Trophoblast cell (in vitro differentiated cells and primary cell): ENCODE measurements around the gene ZBTB16.

Experiments
- DNase-seq, 2 donors: peaks; one replicate each; pipeline ENCODE4 v3.0.0-alpha.2; 2016
- H2AFZ ChIP-seq: 2 replicates; pipeline ENCODE4 v1.6.1; 2013; ENCODE audit warnings: low read length, moderate library complexity, mild to moderate bottlenecking; ENCODE audit not compliant: insufficient read depth, poor library complexity
- H2AK5ac ChIP-seq: 2 replicates; pipeline ENCODE4 v1.6.1; 2013; ENCODE audit warnings: mild to moderate bottlenecking, low read length
- H2BK120ac ChIP-seq: 2 replicates; pipeline ENCODE4 v1.6.1; 2013; ENCODE audit warnings: low read length, mild to moderate bottlenecking, moderate library complexity; ENCODE audit not compliant: insufficient read depth, poor library complexity
- H2BK12ac ChIP-seq: 2 replicates; pipeline ENCODE4 v1.6.1; 2013; ENCODE audit warnings: mild to moderate bottlenecking, low read length, moderate library complexity
- H2BK5ac ChIP-seq: 2 replicates; pipeline ENCODE4 v1.6.1; 2013; ENCODE audit warnings: low read length, low read depth, moderate library complexity, mild to moderate bottlenecking; ENCODE audit not compliant: poor library complexity
- H3K14ac ChIP-seq: 2 replicates; pipeline ENCODE4 v1.6.1; 2013; ENCODE audit warnings: mild to moderate bottlenecking, low read length
- H3K18ac ChIP-seq: 2 replicates; pipeline ENCODE4 v1.6.1; 2013; ENCODE audit warnings: mild to moderate bottlenecking, low read length
- H3K23ac ChIP-seq: 2 replicates; pipeline ENCODE4 v1.6.1; 2013; ENCODE audit warnings: low read length
- H3K27ac ChIP-seq: 2 replicates; pipeline ENCODE4 v1.5.1; 2013; ENCODE audit warnings: low read depth, mild to moderate bottlenecking, inconsistent platforms, low read length, moderate library complexity
- H3K27me3 ChIP-seq: 2 replicates; pipeline ENCODE4 v1.6.1; 2013; ENCODE audit warnings: inconsistent platforms, mild to moderate bottlenecking, low read length, moderate library complexity; ENCODE audit not compliant: insufficient read depth
- H3K36me3 ChIP-seq, 2 experiments: 1 replicate in 1 of 2; 2 replicates in 1 of 2; pipeline ENCODE4 v1.6.1; 2013; ENCODE audit warnings: low read length in 2 of 2, mild to moderate bottlenecking in 2 of 2, moderate library complexity in 1 of 2; ENCODE audit not compliant: insufficient read depth in 2 of 2, control insufficient read depth in 1 of 2
- H3K4ac ChIP-seq: 2 replicates; pipeline ENCODE4 v1.6.1; 2013; ENCODE audit warnings: low read depth, mild to moderate bottlenecking, low read length, moderate library complexity
- H3K4me1 ChIP-seq, 2 experiments: 1 replicate in 1 of 2; 2 replicates in 1 of 2; pipeline ENCODE4 v1.6.1; 2013; ENCODE audit warnings: low read length in 2 of 2, mild to moderate bottlenecking in 2 of 2, moderate library complexity in 1 of 2; ENCODE audit not compliant: insufficient read depth in 2 of 2, control insufficient read depth in 1 of 2
- H3K4me2 ChIP-seq: 2 replicates; pipeline ENCODE4 v1.6.1; 2013; ENCODE audit warnings: inconsistent platforms, mild to moderate bottlenecking, low read length, moderate library complexity
- H3K4me3 ChIP-seq: 2 replicates; pipeline ENCODE4 v1.5.1; 2013; ENCODE audit warnings: mild to moderate bottlenecking, low read depth, low read length, inconsistent platforms
- H3K79me1 ChIP-seq: one replicate; pipeline ENCODE4 v1.6.1; 2013; ENCODE audit warnings: low read length
- H3K79me2 ChIP-seq: 2 replicates; pipeline ENCODE4 v1.6.1; 2013; ENCODE audit warnings: low read length, mild to moderate bottlenecking; ENCODE audit not compliant: control insufficient read depth, insufficient read depth, poor library complexity
- H3K9ac ChIP-seq: 2 replicates; pipeline ENCODE4 v1.6.1; 2013; ENCODE audit warnings: mild to moderate bottlenecking, low read length
- H3K9me3 ChIP-seq: 2 replicates; pipeline ENCODE4 v1.6.1; 2013; ENCODE audit warnings: low read depth, mild to moderate bottlenecking, control low read depth, inconsistent platforms, low read length; ENCODE audit not compliant: insufficient read depth
- H4K12ac ChIP-seq: 2 replicates; pipeline ENCODE4 v1.6.1; 2013; ENCODE audit warnings: low read depth, mild to moderate bottlenecking, low read length, moderate library complexity
- H4K8ac ChIP-seq: 2 replicates; pipeline ENCODE4 v1.6.1; 2013; ENCODE audit warnings: low read depth, mild to moderate bottlenecking, low read length, moderate library complexity
- H4K91ac ChIP-seq: one replicate; pipeline ENCODE4 v1.6.1; 2013; ENCODE audit warnings: low read depth, mild to moderate bottlenecking, low read length, moderate library complexity
- WGBS: extraction: QIAGEN DNeasy Blood & Tissue Kit; methylation state at CpG from one replicate; pipeline ENCODE4 v1.1.7; 2013; ENCODE audit warnings: missing lambda C conversion rate; ENCODE audit not compliant: insufficient read length, insufficient coverage; ENCODE audit errors: extremely low coverage; 5-methylcytosine and 5-hydroxymethylcytosine counted together

The ZBTB16 gene

DNA sequence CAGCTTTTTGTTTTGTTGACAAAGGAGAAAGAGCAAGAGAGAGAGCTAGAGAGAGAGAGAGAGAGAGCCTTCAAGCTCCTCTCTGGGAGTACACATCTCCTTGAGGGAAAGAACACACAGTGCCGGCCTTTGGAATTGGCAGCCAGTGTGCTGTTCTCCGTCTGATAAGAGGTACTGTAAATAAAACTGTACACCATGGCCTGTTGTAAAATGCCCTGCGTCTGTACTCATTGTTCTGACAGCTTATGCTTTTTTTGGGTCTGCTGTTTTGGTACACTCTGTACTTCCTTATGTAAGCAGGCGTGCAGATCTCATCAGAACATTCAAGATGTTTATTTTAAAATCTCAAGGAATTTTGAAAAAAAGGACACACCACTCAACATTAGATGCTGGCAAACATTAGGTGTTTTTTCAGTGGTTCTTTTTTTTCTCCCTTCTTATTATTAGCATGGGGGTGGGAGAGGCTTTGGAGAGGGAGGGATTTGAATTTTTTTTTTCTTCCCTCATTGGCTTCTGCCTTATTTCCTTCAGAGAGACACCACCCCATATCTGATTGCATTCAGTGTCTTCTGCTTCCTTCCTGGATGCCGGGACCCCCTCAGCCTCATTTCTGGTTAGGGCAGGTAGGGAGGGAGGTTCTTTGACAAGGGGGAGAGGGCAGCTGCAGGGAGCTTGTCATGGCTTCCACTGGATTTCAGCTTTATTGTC lies 119.9 kb downstream of the ZBTB16 start:
- H4K12ac ChIP-seq: no peak overlapping the region
- no peak overlapping the region for H3K23ac ChIP-seq
- no CpG with 5 or more reads among the region's 5 CpGs for WGBS
- H4K8ac ChIP-seq: no peak overlapping the region
- peaks cover 4 to 14% of the 10 kb centered on the region in 2 experiments for H3K4me1 ChIP-seq
- H3K36me3 ChIP-seq: no peaks in the 10 kb centered on the region
- no peak overlapping the region for H3K4me3 ChIP-seq
- H3K18ac ChIP-seq: no peak overlapping the region
- H3K9ac ChIP-seq: no peak overlapping the region
- no peak overlapping the region for H3K14ac ChIP-seq
- no peak for DNase-seq
- H2AK5ac ChIP-seq: no peak overlapping the region
- peaks cover 2% of the 10 kb centered on the region for H3K9me3 ChIP-seq
- no peaks in the 10 kb centered on the region for H3K79me1 ChIP-seq
- H3K4me2 ChIP-seq: no peak overlapping the region
- H3K27me3 ChIP-seq: no peaks in the 10 kb centered on the region
- no peak overlapping the region for H2BK12ac ChIP-seq
- H3K79me2 ChIP-seq: no peaks in the 10 kb centered on the region
- H2BK5ac ChIP-seq: no peak overlapping the region
- H3K27ac ChIP-seq: no peak overlapping the region
- H2BK120ac ChIP-seq: no peak overlapping the region
- peak overlapping the region; percentile 19 for H2AFZ ChIP-seq
- H3K4ac ChIP-seq: no peak overlapping the region
- no peak overlapping the region for H4K91ac ChIP-seq

DNA sequence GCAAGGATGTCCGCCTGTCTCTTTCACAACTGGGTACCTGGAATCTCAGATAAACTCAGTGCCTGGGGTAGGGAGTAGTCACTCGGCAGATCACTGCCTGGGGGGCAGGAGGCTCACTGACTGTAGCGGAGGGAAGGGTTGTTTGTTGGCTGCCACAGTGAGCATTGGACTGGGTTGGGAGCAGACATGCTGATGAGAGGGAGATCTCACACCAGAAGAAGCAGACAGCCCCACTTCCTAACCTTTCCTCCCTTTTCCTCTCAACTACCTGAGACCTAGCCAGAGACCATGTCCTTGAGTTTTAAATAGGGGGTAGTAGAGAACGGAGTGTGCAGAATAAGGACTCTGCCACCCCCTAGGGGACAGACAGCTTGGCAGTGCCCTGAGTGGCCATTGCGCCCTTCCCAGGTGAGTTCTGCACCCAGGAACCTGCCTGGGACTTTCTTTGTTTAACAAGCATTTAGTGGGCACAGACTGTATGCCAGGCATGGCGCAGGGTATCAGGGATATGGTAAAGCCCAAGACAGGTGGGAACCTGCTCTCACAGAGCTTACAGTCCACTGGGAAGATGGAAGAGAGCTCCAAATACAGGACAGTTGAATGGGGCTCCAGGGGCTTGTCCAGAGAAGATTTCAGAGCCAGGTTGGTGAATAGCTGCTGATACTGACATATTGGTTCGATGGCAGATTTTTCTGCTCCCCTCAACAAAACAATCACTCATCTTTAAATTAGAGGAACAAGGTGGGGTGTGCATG lies 121.0 kb downstream of the ZBTB16 start:
- no peak overlapping the region for H3K4me2 ChIP-seq
- peaks cover 4 to 14% of the 10 kb centered on the region in 2 experiments for H3K4me1 ChIP-seq
- H3K23ac ChIP-seq: no peak overlapping the region
- H4K8ac ChIP-seq: no peak overlapping the region
- no peak overlapping the region for H4K12ac ChIP-seq
- H2AFZ ChIP-seq: no peak overlapping the region
- no peak overlapping the region for H3K9ac ChIP-seq
- no peak overlapping the region for H3K27ac ChIP-seq
- H2BK120ac ChIP-seq: no peak overlapping the region
- H3K9me3 ChIP-seq: peaks cover 2% of the 10 kb centered on the region
- H3K36me3 ChIP-seq: no peaks in the 10 kb centered on the region
- no peak overlapping the region for H3K4ac ChIP-seq
- H3K18ac ChIP-seq: no peak overlapping the region
- no peak overlapping the region for H2AK5ac ChIP-seq
- no peaks in the 10 kb centered on the region for H3K27me3 ChIP-seq
- H4K91ac ChIP-seq: peak overlapping the region; percentile 4
- DNase-seq: peak; percentile 6 to 23
- H3K14ac ChIP-seq: no peak overlapping the region
- H3K4me3 ChIP-seq: no peak overlapping the region
- no peak overlapping the region for H2BK12ac ChIP-seq
- no peaks in the 10 kb centered on the region for H3K79me1 ChIP-seq
- no peaks in the 10 kb centered on the region for H3K79me2 ChIP-seq
- no peak overlapping the region for H2BK5ac ChIP-seq
- no CpG with 5 or more reads among the region's 7 CpGs for WGBS

DNA sequence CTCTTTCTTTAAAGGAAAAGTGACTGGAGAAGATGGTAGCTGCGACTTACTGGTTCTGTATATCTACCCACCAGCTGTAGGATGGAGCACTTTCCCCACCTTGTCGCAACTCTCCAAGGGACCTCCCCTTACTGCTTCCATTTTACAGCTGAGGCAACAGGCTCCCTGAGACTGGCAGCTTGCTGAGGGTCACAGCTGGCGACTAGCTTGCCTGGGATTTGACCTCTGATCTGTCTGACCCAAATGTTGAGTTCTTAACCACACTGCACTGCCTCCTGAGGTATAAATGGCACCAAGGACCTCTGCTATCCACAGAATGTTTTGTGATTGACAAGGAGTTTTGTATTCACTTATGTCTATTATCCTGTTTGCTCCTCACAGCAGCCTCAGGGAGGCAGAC lies 121.7 kb downstream of the ZBTB16 start:
- no peak overlapping the region for H2BK12ac ChIP-seq
- no peaks in the 10 kb centered on the region for H3K36me3 ChIP-seq
- no peak overlapping the region for H3K14ac ChIP-seq
- H2AK5ac ChIP-seq: no peak overlapping the region
- no peaks in the 10 kb centered on the region for H3K27me3 ChIP-seq
- H3K4me2 ChIP-seq: no peak overlapping the region
- H2AFZ ChIP-seq: no peak overlapping the region
- no peaks in the 10 kb centered on the region for H3K79me2 ChIP-seq
- WGBS: no CpG with 5 or more reads among the region's 3 CpGs
- no peak overlapping the region for H3K9ac ChIP-seq
- H4K12ac ChIP-seq: no peak overlapping the region
- no peak overlapping the region for H4K8ac ChIP-seq
- H3K4ac ChIP-seq: no peak overlapping the region
- H3K79me1 ChIP-seq: no peaks in the 10 kb centered on the region
- H3K23ac ChIP-seq: no peak overlapping the region
- no peak overlapping the region for H2BK5ac ChIP-seq
- H3K4me3 ChIP-seq: no peak overlapping the region
- H2BK120ac ChIP-seq: no peak overlapping the region
- peaks cover 3% of the 10 kb centered on the region for H3K9me3 ChIP-seq
- DNase-seq: no peak
- peaks cover 4 to 14% of the 10 kb centered on the region in 2 experiments for H3K4me1 ChIP-seq
- H4K91ac ChIP-seq: no peak overlapping the region
- H3K18ac ChIP-seq: no peak overlapping the region
- H3K27ac ChIP-seq: no peak overlapping the region

DNA sequence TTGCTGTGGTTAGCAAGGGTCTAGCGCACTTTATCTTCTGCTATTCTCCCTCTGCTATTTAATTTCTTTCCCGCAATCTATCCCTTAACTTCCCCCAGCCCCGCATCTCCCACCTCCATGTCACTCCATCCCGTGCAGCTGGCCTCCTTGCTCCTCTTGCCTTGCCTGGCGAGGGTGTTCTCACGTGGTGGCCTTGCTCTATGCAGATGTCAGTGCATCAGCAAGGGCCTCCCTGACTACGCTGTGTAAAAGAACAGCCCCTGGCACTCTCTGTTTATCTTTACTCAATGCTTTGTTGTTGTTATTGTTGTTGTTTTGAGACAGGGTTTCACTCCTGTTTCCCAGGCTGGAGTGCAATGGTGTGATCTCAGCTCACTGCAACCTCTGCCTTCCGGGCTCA lies 122.2 kb downstream of the ZBTB16 start:
- Histone ChIP-seq H3K27me3 (no peaks in the 10 kb centered on the region), H4K12ac (no peak overlapping the region), H2BK5ac (no peak overlapping the region), H3K4ac (no peak overlapping the region), H3K27ac (no peak overlapping the region), H3K23ac (no peak overlapping the region), H4K8ac (no peak overlapping the region), H3K4me1 (peaks cover 4 to 14% of the 10 kb centered on the region in 2 experiments), H3K79me1 (no peaks in the 10 kb centered on the region), H3K9me3 (peaks cover 5% of the 10 kb centered on the region), H3K36me3 (no peaks in the 10 kb centered on the region), H3K4me3 (peak overlapping the region; percentile 37), H3K79me2 (no peaks in the 10 kb centered on the region), H2BK120ac (no peak overlapping the region), H4K91ac (no peak overlapping the region), H3K4me2 (no peak overlapping the region), H2AK5ac (no peak overlapping the region), H2BK12ac (no peak overlapping the region), H3K18ac (no peak overlapping the region), H3K14ac (no peak overlapping the region), H2AFZ (no peak overlapping the region), H3K9ac (no peak overlapping the region)
- no peak for DNase-seq
- 100% methylated on average over 1 of the region's 8 CpGs for WGBS
